Keratinocyte (primary cell): ENCODE measurements around the gene AQP5. TPM values are rescaled to one million over a fixed set of nuclear protein-coding genes. Genes with fewer than 3 reads are reported as not detected.

Experiments
- DNase-seq: peaks from one replicate; pipeline ENCODE4 v3.0.0-alpha.2; 2011; ENCODE audit warnings: low read depth, missing footprints, low spot score
- FAIRE-seq: peaks from 2 replicates; lab custom pipeline; 2011; peaks lifted over from hg19 to GRCh38; lab: Jason Lieb, UNC
- H2AFZ ChIP-seq: 2 replicates; pipeline ENCODE4 v1.6.0; 2012; ENCODE audit warnings: low read length, control low read depth, inconsistent platforms; ENCODE audit not compliant: control insufficient read depth
- H3K27ac ChIP-seq: 2 replicates; pipeline ENCODE4 v1.5.1; 2011; ENCODE audit warnings: low read length; ENCODE audit not compliant: control insufficient read depth, insufficient read depth
- H3K27me3 ChIP-seq: 3 replicates; pipeline ENCODE4 v1.6.0; 2011; ENCODE audit warnings: low read length; ENCODE audit not compliant: control insufficient read depth, insufficient read depth; ENCODE audit errors: extremely low read depth
- H3K36me3 ChIP-seq, 2 experiments: 2 replicates in 1 of 2; 3 replicates in 1 of 2; pipeline ENCODE4 v1.5.1; 2011; ENCODE audit warnings: low read length in 2 of 2, mild to moderate bottlenecking in 1 of 2; ENCODE audit not compliant: control insufficient read depth in 2 of 2, insufficient read depth in 2 of 2; ENCODE audit errors: extremely low read depth in 1 of 2
- H3K4me1 ChIP-seq: 3 replicates; pipeline ENCODE4 v1.5.1; 2011; ENCODE audit warnings: low read length; ENCODE audit not compliant: control insufficient read depth, insufficient read depth; ENCODE audit errors: extremely low read depth
- H3K4me2 ChIP-seq: 3 replicates; pipeline ENCODE4 v1.6.0; 2011; ENCODE audit warnings: low read depth, low read length; ENCODE audit not compliant: control insufficient read depth, insufficient read depth; ENCODE audit errors: extremely low read depth
- H3K4me3 ChIP-seq, 3 experiments: fragments of 200-600 bp in 1 of 3; sonication (generic) in 1 of 3; 2 replicates in 2 of 3; 3 replicates in 1 of 3; pipeline ENCODE4 v1.5.1; 2011 to 2016; ENCODE audit warnings: low read length in 3 of 3, mild to moderate bottlenecking in 3 of 3, control low read depth in 2 of 3, inconsistent platforms in 1 of 3, low read depth in 1 of 3, mixed read lengths in 1 of 3, mixed run types in 1 of 3, moderate library complexity in 1 of 3; ENCODE audit not compliant: control insufficient read depth in 2 of 3, insufficient read depth in 2 of 3; ENCODE audit errors: extremely low read depth in 1 of 3
- H3K79me2 ChIP-seq: 2 replicates; pipeline ENCODE4 v1.6.0; 2012; ENCODE audit warnings: low read length; ENCODE audit not compliant: control insufficient read depth, insufficient read depth
- H3K9ac ChIP-seq: 3 replicates; pipeline ENCODE4 v1.6.0; 2011; ENCODE audit warnings: low read length; ENCODE audit not compliant: control insufficient read depth, insufficient read depth; ENCODE audit errors: extremely low read depth
- H3K9me1 ChIP-seq: 3 replicates; pipeline ENCODE4 v1.6.0; 2011; ENCODE audit warnings: low read length; ENCODE audit not compliant: control insufficient read depth, insufficient read depth; ENCODE audit errors: extremely low read depth
- H3K9me3 ChIP-seq: 2 replicates; pipeline ENCODE4 v1.5.1; 2012; ENCODE audit warnings: low read depth, low read length; ENCODE audit not compliant: control insufficient read depth
- H4K20me1 ChIP-seq: 3 replicates; pipeline ENCODE4 v1.6.0; 2011; ENCODE audit warnings: low read length; ENCODE audit not compliant: control insufficient read depth, insufficient read depth; ENCODE audit errors: extremely low read depth
- EZH2 ChIP-seq: IDR thresholded peaks from one replicate; pipeline ENCODE4 v1.6.1; 2012; ENCODE audit warnings: inconsistent platforms, mild to moderate bottlenecking, low read length, moderate library complexity
- dilution Hi-C: fragments of 300-500 bp; cut with MboI; formaldehyde crosslinking; loops from one replicate; pipeline ENCODE4 v1.7.0; 2020; ENCODE audit warnings: low sequenced_read_pairs; ENCODE audit not compliant: extremely low pct_ligation_motif_present
- polyA plus RNA-seq, 5 experiments: library from polyadenylated mRNA; depleted of rRNA in 3 of 5; stranded (reverse) in 3 of 5; stranded (forward) in 1 of 5; unstranded in 1 of 5; fragments of >200 nt; gene quantifications; 1 replicate in 1 of 5; 2 replicates in 3 of 5; 3 replicates in 1 of 5; pipeline versions ENCODE4 v1.2.1 to v1.2.3, GENCODE V29; 2011 to 2012; ENCODE audit warnings: missing spikeins in 2 of 5, low read depth in 1 of 5, low replicate concordance in 1 of 5
- TF ChIP-seq, protein P1 (sequence below), 3 experiments: IDR thresholded peaks in 1 of 3; conservative IDR thresholded peaks in 1 of 3; optimal IDR thresholded peaks in 1 of 3; 2 replicates in 2 of 3; 3 replicates in 1 of 3; pipeline versions ENCODE3 to v1.5.1; 2011; ENCODE audit warnings: low read length in 3 of 3, mild to moderate bottlenecking in 3 of 3, moderate library complexity in 2 of 3, control low read depth in 1 of 3, inconsistent platforms in 1 of 3; ENCODE audit not compliant: insufficient read depth in 2 of 3; ENCODE audit errors: extremely low read depth in 1 of 3

AQP5 gene
- polyA plus RNA-seq, 1 donor (not counting 4 experiments of a cell fraction or from before 2014, with no cell fraction given): not detected

DNA sequence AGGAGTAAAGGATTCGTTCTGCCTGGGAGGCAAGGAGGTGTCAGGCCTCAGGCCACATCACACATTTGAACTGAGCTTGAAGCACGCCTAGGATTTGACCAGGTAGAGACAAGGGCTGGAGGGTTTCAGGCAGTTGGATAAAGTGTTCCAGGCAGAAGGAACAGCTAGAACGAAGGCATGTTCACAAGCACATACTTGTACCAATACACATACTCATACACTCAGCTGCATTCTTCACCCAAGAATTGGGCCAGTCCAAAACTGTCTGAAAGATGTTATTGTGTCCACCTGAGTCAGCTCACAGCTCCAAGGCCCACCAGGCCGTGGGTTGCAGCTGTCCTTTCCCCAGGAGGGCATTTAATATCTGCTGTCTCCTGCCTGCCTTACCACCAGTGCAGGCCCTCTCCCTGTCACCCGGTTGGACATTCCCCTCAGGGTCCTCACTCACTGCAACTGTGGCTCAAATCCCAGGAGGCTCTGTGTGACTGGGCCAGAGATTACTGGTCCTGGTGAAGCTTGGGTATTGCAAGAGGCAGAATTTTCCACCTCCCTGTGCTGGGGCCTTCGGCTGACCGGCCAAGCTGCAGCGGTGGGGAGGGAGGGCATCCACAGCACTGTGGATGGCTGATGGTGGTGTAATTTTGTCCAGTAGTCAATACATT, 23.9 kb upstream of the AQP5 start:
- H4K20me1 ChIP-seq: no peaks in the 10 kb centered on the region
- dilution Hi-C loops: no loop called here
- peak overlapping the region; percentile 65 for H3K4me2 ChIP-seq
- H3K79me2 ChIP-seq: no peaks in the 10 kb centered on the region
- peaks cover 25% of the 10 kb centered on the region for H3K4me1 ChIP-seq
- no peaks in the 10 kb centered on the region for H3K27me3 ChIP-seq
- peak overlapping the region; percentile 59 for H3K27ac ChIP-seq
- no peaks in the 10 kb centered on the region for H3K9me1 ChIP-seq
- peak overlapping the region; percentile 73 for H2AFZ ChIP-seq
- peak overlapping the region in 2 of 3 experiments; percentile 18 to 32 for H3K4me3 ChIP-seq
- peak; percentile 99 for FAIRE-seq
- no peaks in the 10 kb centered on the region for H3K9me3 ChIP-seq
- peak; percentile 38 for DNase-seq
- no peak for TF ChIP-seq EZH2
- TF ChIP-seq, protein P1, sequence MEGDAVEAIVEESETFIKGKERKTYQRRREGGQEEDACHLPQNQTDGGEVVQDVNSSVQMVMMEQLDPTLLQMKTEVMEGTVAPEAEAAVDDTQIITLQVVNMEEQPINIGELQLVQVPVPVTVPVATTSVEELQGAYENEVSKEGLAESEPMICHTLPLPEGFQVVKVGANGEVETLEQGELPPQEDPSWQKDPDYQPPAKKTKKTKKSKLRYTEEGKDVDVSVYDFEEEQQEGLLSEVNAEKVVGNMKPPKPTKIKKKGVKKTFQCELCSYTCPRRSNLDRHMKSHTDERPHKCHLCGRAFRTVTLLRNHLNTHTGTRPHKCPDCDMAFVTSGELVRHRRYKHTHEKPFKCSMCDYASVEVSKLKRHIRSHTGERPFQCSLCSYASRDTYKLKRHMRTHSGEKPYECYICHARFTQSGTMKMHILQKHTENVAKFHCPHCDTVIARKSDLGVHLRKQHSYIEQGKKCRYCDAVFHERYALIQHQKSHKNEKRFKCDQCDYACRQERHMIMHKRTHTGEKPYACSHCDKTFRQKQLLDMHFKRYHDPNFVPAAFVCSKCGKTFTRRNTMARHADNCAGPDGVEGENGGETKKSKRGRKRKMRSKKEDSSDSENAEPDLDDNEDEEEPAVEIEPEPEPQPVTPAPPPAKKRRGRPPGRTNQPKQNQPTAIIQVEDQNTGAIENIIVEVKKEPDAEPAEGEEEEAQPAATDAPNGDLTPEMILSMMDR (optimal IDR thresholded peaks at IDR 0.05 in 1 of 3, IDR thresholded peaks at IDR 0.05 in 1 of 3, conservative IDR thresholded peaks at IDR 0.05 in 1 of 3; ENCODE audit: extremely low read depth in 1 of 3, insufficient read depth in 2 of 3, low read length in 3 of 3): no peak
- H3K36me3 ChIP-seq: no peaks in the 10 kb centered on the region
- H3K9ac ChIP-seq: peak overlapping the region; percentile 22

DNA sequence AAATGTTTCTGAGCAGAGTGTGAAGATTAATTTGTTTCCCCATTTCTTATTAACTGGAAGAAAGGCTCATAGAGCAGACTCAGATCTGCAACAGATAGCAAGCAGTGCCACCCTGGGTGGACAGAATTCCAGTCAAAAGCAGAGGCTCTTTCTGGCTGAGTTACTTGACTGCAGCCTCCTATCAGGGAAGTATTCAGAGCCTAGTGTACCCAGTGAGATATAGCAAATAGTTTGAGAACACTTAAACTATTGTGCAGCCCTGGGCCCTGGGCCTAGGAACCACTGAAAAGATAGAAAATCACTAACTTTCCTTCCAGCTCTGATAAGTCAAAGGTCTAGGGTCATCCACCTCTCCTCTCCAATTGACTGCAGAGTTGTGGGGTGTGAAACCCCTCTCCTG, 22.4 kb upstream of the AQP5 start:
- Histone ChIP-seq H3K4me2 (no peak overlapping the region), H2AFZ (no peak overlapping the region), H3K4me3 (no peak overlapping the region), H3K9me3 (no peaks in the 10 kb centered on the region), H4K20me1 (no peaks in the 10 kb centered on the region), H3K9me1 (no peaks in the 10 kb centered on the region), H3K79me2 (no peaks in the 10 kb centered on the region), H3K9ac (no peak overlapping the region), H3K36me3 (no peaks in the 10 kb centered on the region), H3K27ac (no peak overlapping the region), H3K4me1 (peaks cover 31% of the 10 kb centered on the region), H3K27me3 (no peaks in the 10 kb centered on the region)
- no peak for TF ChIP-seq EZH2
- TF ChIP-seq, protein P1 (optimal IDR thresholded peaks at IDR 0.05 in 1 of 3, IDR thresholded peaks at IDR 0.05 in 1 of 3, conservative IDR thresholded peaks at IDR 0.05 in 1 of 3; ENCODE audit: extremely low read depth in 1 of 3, insufficient read depth in 2 of 3, low read length in 3 of 3): no peak
- dilution Hi-C loops: no loop called here
- DNase-seq (no peak), FAIRE-seq (no peak)
